Pancreas (tissue), 10 donors: ENCODE results near the gene BCAS3. TPM values are rescaled to one million over a fixed set of nuclear protein-coding genes. Genes with fewer than 3 reads are reported as not detected.
A peak's percentile ranks its signal among the peaks of the same experiment; 100 is the strongest.

ENCODE experiments used
- ATAC-seq, 4 donors: fragments of 200-7000 bp; cut with Tn5 transposase; one replicate each; pipeline versions ENCODE4 v1.8.0 to v1.9.1; 2020; ENCODE audit warnings: mild to moderate bottlenecking in 4 of 4, moderate library complexity in 4 of 4
- DNase-seq, 6 donors: peaks; one replicate each; pipeline ENCODE4 v3.0.0-alpha.2; 2020
- FAIRE-seq: peaks from 2 replicates; lab custom pipeline; 2012; peaks lifted over from hg19 to GRCh38; lab: Jason Lieb, UNC
- H3K27ac ChIP-seq, 4 donors: fragments of 200-600 bp; sonication (generic); 1 replicate in 3 of 4; 2 replicates in 1 of 4; pipeline versions ENCODE4 v1.5.0 to v1.8.0; 2020
- H3K27me3 ChIP-seq, 4 donors: fragments of 200-600 bp; one replicate each; pipeline ENCODE4 v1.8.0; 2021
- H3K36me3 ChIP-seq, 3 donors: fragments of 200-600 bp; sonication (generic) in 1 of 3; one replicate each; pipeline versions ENCODE4 v1.5.0 to v1.8.0; 2020 to 2021
- H3K4me1 ChIP-seq, 3 donors: fragments of 200-600 bp; one replicate each; pipeline ENCODE4 v1.8.0; 2021
- H3K4me3 ChIP-seq, 4 donors: fragments of 200-600 bp; sonication (generic) in 2 of 4; one replicate each; pipeline versions ENCODE4 v1.5.0 to v1.8.0; 2020 to 2021
- H3K9me3 ChIP-seq, 4 donors: fragments of 200-600 bp; one replicate each; pipeline ENCODE4 v1.8.0; 2021
- WGBS, 2 donors: extraction: QIAGEN DNeasy Blood & Tissue Kit; methylation state at CpG; one replicate each; pipeline ENCODE4 v1.1.7; 2013; 5-methylcytosine and 5-hydroxymethylcytosine counted together
- intact Hi-C, 3 donors: fragments of 100-400 bp; cut with DNase I; formaldehyde crosslinking; loops; one replicate each; pipeline versions ENCODE4 v1.11.1 to v1.14.2; 2022
- polyA plus RNA-seq, 2 donors: library from polyadenylated mRNA; stranded (reverse); fragments of 200-250 nt; gene quantifications; one replicate each; pipeline ENCODE4 v1.2.3, GENCODE V29; 2013
- total RNA-seq, 6 donors: library from RNA; stranded (reverse); fragmentation: NEBNext Ultra II Directional in 4 of 6; extraction: Animal tissue kit (Norgen Biotek cat#: 25700) in 4 of 6; gene quantifications; one replicate each; pipeline versions ENCODE4 v1.2.1 to v1.2.4, GENCODE V29; 2021 to 2023
- TF ChIP-seq, protein P1 (sequence below), 4 donors: fragments of 200-600 bp; sonication (generic) in 3 of 4; IDR thresholded peaks; one replicate each; pipeline versions ENCODE4 v1.5.0 to v1.8.0; 2021; ENCODE audit warnings: antibody characterized with exemption in 4 of 4
- donor health status: healthy with polysubstance abuse.
- donor health status: DM: no; HTN: no; CAD: no; lungs with moderate emphysema.
- donor health status: DM: no; HTN: no; CAD: no.
- donor health status: control.
- donor health status: control.
- donor health status: Bipolar disorder and iron deficiency.
- donor health status: DM: yes; HTN: yes; CAD: no.
- donor health status: DM: no; HTN: no; CAD: no.
- donor health status: DM: no; HTN: no; CAD: no.
- donor health status: DM: yes; HTN: yes; CAD: no.

The BCAS3 gene
- total and polyA plus RNA-seq, 8 donors, result 4.6 to 27.7 (median 13.2) TPM

DNA sequence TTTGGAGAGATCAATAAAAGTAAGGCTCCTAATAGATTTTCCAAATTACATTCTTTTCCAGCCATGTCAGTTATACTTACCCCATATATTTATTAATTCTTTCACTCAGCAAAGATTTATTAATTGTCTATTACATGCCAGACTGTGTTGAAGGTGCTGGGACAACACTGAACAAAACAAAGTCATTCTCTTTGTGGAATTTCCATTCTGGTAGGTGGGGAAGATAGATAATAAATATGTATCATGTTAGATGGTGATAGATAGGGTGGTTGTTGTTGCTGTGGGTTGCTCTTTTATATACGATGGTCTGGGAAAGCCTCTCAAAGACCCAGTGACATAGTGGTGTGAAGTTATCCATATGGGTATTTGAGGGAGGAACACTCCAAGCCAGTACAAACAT is 39.1 kb downstream of the BCAS3 start:
- 95 to 100% methylated on average over 1 of the region's 1 CpG for WGBS, 2 donors
- intact Hi-C loops, result no loop called here
- FAIRE-seq, result no peak

DNA sequence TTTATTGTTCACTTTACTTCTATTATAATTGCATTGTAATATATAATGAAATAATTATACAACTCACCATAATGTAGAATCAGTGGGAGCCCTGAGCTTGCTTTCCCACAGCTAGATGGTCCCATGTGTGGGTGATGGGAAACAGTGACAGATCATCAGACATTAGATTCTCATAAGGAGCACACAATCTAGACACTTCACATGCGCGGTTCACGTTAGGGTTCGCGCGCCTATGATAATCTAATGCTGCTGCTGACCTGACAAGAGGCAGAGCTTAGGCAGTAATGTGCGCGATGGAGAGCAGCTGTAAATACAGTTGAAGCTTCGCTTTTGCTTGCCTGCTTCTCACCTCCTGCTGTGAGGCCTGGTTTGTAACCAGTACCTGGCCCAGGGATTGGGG is 40.2 kb downstream of the BCAS3 start:
- intact Hi-C loops, result no loop called here
- no peaks in the 10 kb centered on the region for H3K27me3 ChIP-seq
- H3K9me3 ChIP-seq, result no peaks in the 10 kb centered on the region
- ATAC-seq, result no peak
- no peaks in the 10 kb centered on the region for H3K36me3 ChIP-seq
- no peak overlapping the region for H3K27ac ChIP-seq
- no peaks in the 10 kb centered on the region for H3K4me1 ChIP-seq
- FAIRE-seq, result no peak
- TF ChIP-seq, protein P1, sequence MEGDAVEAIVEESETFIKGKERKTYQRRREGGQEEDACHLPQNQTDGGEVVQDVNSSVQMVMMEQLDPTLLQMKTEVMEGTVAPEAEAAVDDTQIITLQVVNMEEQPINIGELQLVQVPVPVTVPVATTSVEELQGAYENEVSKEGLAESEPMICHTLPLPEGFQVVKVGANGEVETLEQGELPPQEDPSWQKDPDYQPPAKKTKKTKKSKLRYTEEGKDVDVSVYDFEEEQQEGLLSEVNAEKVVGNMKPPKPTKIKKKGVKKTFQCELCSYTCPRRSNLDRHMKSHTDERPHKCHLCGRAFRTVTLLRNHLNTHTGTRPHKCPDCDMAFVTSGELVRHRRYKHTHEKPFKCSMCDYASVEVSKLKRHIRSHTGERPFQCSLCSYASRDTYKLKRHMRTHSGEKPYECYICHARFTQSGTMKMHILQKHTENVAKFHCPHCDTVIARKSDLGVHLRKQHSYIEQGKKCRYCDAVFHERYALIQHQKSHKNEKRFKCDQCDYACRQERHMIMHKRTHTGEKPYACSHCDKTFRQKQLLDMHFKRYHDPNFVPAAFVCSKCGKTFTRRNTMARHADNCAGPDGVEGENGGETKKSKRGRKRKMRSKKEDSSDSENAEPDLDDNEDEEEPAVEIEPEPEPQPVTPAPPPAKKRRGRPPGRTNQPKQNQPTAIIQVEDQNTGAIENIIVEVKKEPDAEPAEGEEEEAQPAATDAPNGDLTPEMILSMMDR (IDR thresholded peaks at IDR 0.05), result no peak
- DNase-seq, result no peak
- 91 to 93% methylated on average over 9 of the region's 9 CpGs for WGBS, 2 donors
- no peak overlapping the region for H3K4me3 ChIP-seq

More for the DNA sequence above, 39.1 kb downstream of the BCAS3 start:
- Histone ChIP-seq H3K27me3 (no peaks in the 10 kb centered on the region), H3K36me3 (no peaks in the 10 kb centered on the region), H3K9me3 (no peaks in the 10 kb centered on the region), H3K27ac (no peak overlapping the region), H3K4me1 (no peaks in the 10 kb centered on the region), H3K4me3 (no peak overlapping the region)
- TF ChIP-seq, protein P1 (IDR thresholded peaks at IDR 0.05), result no peak
- DNase-seq (no peak), ATAC-seq (no peak)

DNA sequence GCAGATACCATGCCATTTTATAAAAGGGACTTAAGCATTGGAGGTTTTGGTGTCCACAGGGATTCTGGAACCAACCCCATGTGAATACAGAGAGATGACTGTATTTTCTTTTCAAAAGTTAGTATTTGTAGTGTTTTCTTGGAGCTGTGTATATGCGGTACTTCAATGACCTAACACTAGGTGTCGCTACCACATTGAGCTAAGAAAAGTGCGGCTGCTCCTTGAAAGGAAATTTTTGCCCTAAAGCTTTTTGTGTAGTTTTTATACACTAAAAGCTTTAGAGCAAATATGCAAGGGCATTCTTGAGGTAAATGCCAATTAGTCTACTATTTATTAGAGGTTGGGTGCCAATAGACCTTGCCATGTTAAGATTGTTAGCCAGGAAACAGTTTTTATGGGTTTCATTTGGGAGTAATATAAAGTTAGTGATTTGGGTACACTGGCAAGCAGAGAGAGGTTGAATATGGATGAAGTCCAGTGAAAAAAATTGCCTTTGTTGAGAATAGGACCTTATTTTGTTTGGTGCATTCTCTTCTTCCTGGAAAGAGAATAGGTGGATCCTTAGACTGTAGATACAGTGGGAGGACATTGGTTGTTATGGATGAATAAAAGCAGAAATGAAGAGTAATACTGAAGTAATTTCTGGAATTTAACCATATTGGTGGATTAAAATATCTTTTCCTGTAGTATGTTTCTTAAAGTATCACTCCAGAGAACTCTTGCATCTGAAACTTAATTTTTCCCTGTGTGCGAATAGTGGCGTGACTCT is 43.3 kb downstream of the BCAS3 start:
- H3K4me3 ChIP-seq, result no peak overlapping the region
- intact Hi-C loops, result loop anchor here in 1 of 3 donors (10.0 kb wide), 1 partner anchor 664 kb away; no protein-coding TSS in a partner anchor
- no peaks in the 10 kb centered on the region for H3K27me3 ChIP-seq
- ATAC-seq (peak in 3 of 4 donors; percentile 74 to 81 (median 81)), DNase-seq (peak in 3 of 6 donors; percentile 4 to 36 (median 17)), FAIRE-seq (peak; percentile 71)
- H3K36me3 ChIP-seq, result no peaks in the 10 kb centered on the region
- no peak overlapping the region for H3K27ac ChIP-seq
- TF ChIP-seq, protein P1 (IDR thresholded peaks at IDR 0.05), result peak; percentile 56 to 86 (median 79)
- H3K4me1 ChIP-seq, result no peaks in the 10 kb centered on the region
- no peaks in the 10 kb centered on the region for H3K9me3 ChIP-seq
- 41% methylated on average over 5 of the region's 5 CpGs for WGBS, 2 donors

DNA sequence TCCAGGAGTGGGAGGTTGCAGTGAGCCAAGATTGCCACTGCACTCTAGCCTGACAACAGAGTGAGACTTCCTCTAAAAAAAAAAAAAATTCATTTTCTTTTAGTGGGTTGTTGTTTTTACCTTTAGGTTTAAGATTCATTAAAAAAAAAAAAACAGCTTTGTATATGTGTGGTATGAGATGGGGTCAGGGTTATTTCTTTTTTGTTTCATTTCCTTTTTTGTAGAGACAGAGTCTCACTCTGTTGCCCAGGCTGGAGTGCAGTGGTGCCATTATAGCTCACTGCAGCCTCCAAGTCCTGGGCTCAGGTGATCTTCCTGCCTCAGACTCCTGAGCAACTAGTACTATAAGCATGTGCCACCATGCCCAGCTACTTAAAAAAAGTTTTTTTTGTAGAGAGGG is 47.0 kb downstream of the BCAS3 start:
- Histone ChIP-seq H3K27me3 (no peaks in the 10 kb centered on the region), H3K9me3 (no peaks in the 10 kb centered on the region), H3K4me3 (no peak overlapping the region), H3K27ac (no peak overlapping the region), H3K4me1 (no peaks in the 10 kb centered on the region), H3K36me3 (no peaks in the 10 kb centered on the region)
- no peak for FAIRE-seq
- no peak for ATAC-seq
- no peak for DNase-seq
- intact Hi-C loops, result loop anchor here in 1 of 3 donors (10.0 kb wide), 1 partner anchor 660 kb away; no protein-coding TSS in a partner anchor
- TF ChIP-seq, protein P1 (IDR thresholded peaks at IDR 0.05), result no peak

DNA sequence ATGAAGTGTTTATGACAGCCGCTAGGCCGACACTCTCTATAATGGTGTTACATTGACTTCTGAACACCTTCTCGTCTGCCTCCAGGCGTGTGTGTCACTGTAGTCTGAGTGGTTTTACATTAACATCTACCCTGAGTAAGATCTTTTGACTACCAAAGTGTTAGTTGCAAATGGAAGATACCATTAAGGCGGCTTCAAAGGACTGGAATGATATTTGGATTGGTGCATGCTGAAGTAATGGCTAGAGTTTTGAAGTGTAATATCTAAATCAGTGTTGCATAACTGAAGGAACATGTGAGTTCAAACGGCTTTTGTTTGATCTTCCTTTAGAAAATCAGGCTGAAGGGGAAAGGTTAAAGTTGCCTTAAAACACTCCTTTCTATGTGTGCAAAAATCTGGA is 52.2 kb downstream of the BCAS3 start:
- TF ChIP-seq, protein P1 (IDR thresholded peaks at IDR 0.05), result no peak
- H3K4me3 ChIP-seq, result no peak overlapping the region
- DNase-seq, result no peak
- no peaks in the 10 kb centered on the region for H3K27me3 ChIP-seq
- H3K27ac ChIP-seq, result no peak overlapping the region
- WGBS, 2 donors, result 80 to 81% methylated on average over 6 of the region's 6 CpGs
- no peaks in the 10 kb centered on the region for H3K36me3 ChIP-seq
- intact Hi-C loops, result loop anchor here in 1 of 3 donors (10.0 kb wide), 1 partner anchor 655 kb away; no protein-coding TSS in a partner anchor
- ATAC-seq, result no peak
- peaks cover 0 to 3% (median 0%) of the 10 kb centered on the region in 3 donors for H3K4me1 ChIP-seq
- FAIRE-seq, result no peak
- H3K9me3 ChIP-seq, result no peaks in the 10 kb centered on the region
